Measurements from ENCODE around the gene EIF1B. TPM values are rescaled to one million over a fixed set of nuclear protein-coding genes. Genes with fewer than 3 reads are reported as not detected.

EIF1B gene
- total and polyA plus RNA-seq, 4 donors: 43.4 to 84.6 (median 50.8) TPM

GRCh38 chr3:40294434-40294833, 15.1 kb upstream of the EIF1B start:
- Histone ChIP-seq H3K27me3 (ENCODE audit: control insufficient read depth in 3 of 3, insufficient read depth in 3 of 3, low read length in 2 of 3) (no peaks in the 10 kb centered on the region), H3K9ac (ENCODE audit: insufficient read depth in 1 of 2, low read length in 2 of 2) (no peak overlapping the region), H3K36me3 (ENCODE audit: control insufficient read depth in 4 of 4, insufficient read depth in 4 of 4, low read length in 4 of 4) (peaks cover 0 to 7% (median under 1%) of the 10 kb centered on the region in 4 donors), H3K9me3 (ENCODE audit: control insufficient read depth in 4 of 4, insufficient read depth in 3 of 4, low read length in 3 of 4) (no peaks in the 10 kb centered on the region), H3K4me1 (ENCODE audit: control insufficient read depth in 5 of 5, insufficient read depth in 5 of 5, low read length in 5 of 5) (peaks cover 0 to 7% (median 0%) of the 10 kb centered on the region in 5 donors), H3K4me3 (no peak overlapping the region), H3K27ac (ENCODE audit: low read depth in 1 of 2, low read length in 1 of 2) (peak overlapping the region in 1 of 2 donors; percentile 33)
- ATAC-seq (ENCODE audit: insufficient read depth, low FRiP score) (no peak), DNase-seq (no peak)
- no peak for TF ChIP-seq CTCF (IDR thresholded peaks at IDR 0.05; ENCODE audit: control extremely low read depth, extremely low read depth)
- 93 to 100% methylated on average over 1 of the region's 1 CpG for WGBS, 2 donors

GRCh38 chr3:40298075-40298474, 11.4 kb upstream of the EIF1B start:
- no peak for TF ChIP-seq CTCF (IDR thresholded peaks at IDR 0.05; ENCODE audit: control extremely low read depth, extremely low read depth)
- DNase-seq (no peak), ATAC-seq (ENCODE audit: insufficient read depth, low FRiP score) (no peak)
- peaks cover 0 to 5% (median under 1%) of the 10 kb centered on the region in 4 donors for H3K36me3 ChIP-seq (ENCODE audit: control insufficient read depth in 4 of 4, insufficient read depth in 4 of 4, low read length in 4 of 4)
- no peaks in the 10 kb centered on the region for H3K27me3 ChIP-seq (ENCODE audit: control insufficient read depth in 3 of 3, insufficient read depth in 3 of 3, low read length in 2 of 3)
- no peaks in the 10 kb centered on the region for H3K9me3 ChIP-seq (ENCODE audit: control insufficient read depth in 4 of 4, insufficient read depth in 3 of 4, low read length in 3 of 4)
- peaks cover 0 to 19% (median 0%) of the 10 kb centered on the region in 5 donors for H3K4me1 ChIP-seq (ENCODE audit: control insufficient read depth in 5 of 5, insufficient read depth in 5 of 5, low read length in 5 of 5)
- no peak overlapping the region for H3K27ac ChIP-seq (ENCODE audit: low read depth in 1 of 2, low read length in 1 of 2)
- no peak overlapping the region for H3K9ac ChIP-seq (ENCODE audit: insufficient read depth in 1 of 2, low read length in 2 of 2)
- WGBS, 2 donors: 95 to 98% methylated on average over 2 of the region's 2 CpGs
- H3K4me3 ChIP-seq: no peak overlapping the region

- 64 to 85% methylated on average over 5 of the region's 5 CpGs for WGBS, 2 donors
Observed at GRCh38 chr3:40299130-40299720, 10.3 kb upstream of the EIF1B start.

More at GRCh38 chr3:40299130-40299720, 10.3 kb upstream of the EIF1B start:
- Histone ChIP-seq H3K9ac (ENCODE audit: insufficient read depth in 1 of 2, low read length in 2 of 2) (no peak overlapping the region), H3K4me1 (ENCODE audit: control insufficient read depth in 5 of 5, insufficient read depth in 5 of 5, low read length in 5 of 5) (peaks cover 0 to 23% (median 0%) of the 10 kb centered on the region in 5 donors), H3K36me3 (ENCODE audit: control insufficient read depth in 4 of 4, insufficient read depth in 4 of 4, low read length in 4 of 4) (peaks cover 0 to 5% (median under 1%) of the 10 kb centered on the region in 4 donors), H3K27me3 (ENCODE audit: control insufficient read depth in 3 of 3, insufficient read depth in 3 of 3, low read length in 2 of 3) (no peaks in the 10 kb centered on the region), H3K9me3 (ENCODE audit: control insufficient read depth in 4 of 4, insufficient read depth in 3 of 4, low read length in 3 of 4) (no peaks in the 10 kb centered on the region), H3K4me3 (no peak overlapping the region), H3K27ac (ENCODE audit: low read depth in 1 of 2, low read length in 1 of 2) (peak overlapping the region; percentile 16 to 53)
- DNase-seq (no peak), ATAC-seq (ENCODE audit: insufficient read depth, low FRiP score) (no peak)
- no peak for TF ChIP-seq CTCF (IDR thresholded peaks at IDR 0.05; ENCODE audit: control extremely low read depth, extremely low read depth)

Data from lung (tissue), 12 donors.